Activated CD4-positive, alpha-beta T cell treated with anti-CD3 and anti-CD28 coated beads, Interleukin-2, amount 50 U/mL, for 24 hours (primary cell): ENCODE measurements around the gene MADD.

ENCODE experiments used
- DNase-seq, 2 donors: peaks; one replicate each; pipeline ENCODE4 v3.0.0-alpha.2; 2020; ENCODE audit warnings: low read depth in 1 of 2, low spot score in 1 of 2

MADD gene

GRCh38 chr11:47337229-47337924 lies 67.4 kb downstream of the MADD start:
- DNase-seq: no peak

GRCh38 chr11:47338396-47339241 lies 68.7 kb downstream of the MADD start:
- no peak for DNase-seq

- no peak for DNase-seq
Observed at GRCh38 chr11:47340010-47340409, 70.1 kb downstream of the MADD start.

GRCh38 chr11:47340980-47341775 lies 71.2 kb downstream of the MADD start:
- no peak for DNase-seq

DNA sequence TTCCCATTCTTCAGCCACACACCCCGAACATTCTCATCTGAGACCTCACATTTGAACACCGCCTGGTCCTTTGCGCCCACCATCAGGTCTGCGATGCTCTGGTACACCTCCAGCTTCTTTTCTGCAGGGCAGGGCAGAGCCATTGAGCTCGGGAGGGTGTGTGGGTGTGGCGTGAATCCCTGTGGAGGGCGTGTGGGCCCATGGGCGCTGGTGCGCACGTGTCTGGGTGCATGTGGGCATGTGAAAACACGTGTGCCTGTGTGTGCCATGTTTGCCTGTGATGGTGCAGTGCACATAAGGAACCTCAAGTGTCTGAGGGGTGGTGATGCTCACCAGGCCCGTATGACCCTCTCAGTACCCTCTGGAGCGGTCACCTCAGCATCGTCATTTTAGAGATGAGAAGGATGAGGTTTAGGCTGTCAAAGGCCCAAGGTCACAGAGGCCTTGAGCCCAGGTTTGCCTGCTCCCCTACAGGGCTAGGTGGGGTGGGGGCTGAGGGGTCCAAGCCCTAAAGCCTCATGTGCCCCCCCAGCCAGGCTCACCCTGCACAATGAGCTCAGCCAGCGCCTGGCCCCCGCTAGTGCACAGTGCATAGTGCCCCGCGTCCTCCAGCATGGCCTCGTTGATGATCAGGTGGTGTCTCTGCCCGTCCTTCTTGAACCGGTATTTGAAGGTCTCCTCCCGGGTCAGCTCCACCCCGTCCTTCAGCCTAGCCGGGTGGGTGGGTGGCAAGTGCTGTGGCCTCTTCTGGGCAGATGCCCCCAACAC lies 72.3 kb downstream of the MADD start:
- DNase-seq: no peak

DNA sequence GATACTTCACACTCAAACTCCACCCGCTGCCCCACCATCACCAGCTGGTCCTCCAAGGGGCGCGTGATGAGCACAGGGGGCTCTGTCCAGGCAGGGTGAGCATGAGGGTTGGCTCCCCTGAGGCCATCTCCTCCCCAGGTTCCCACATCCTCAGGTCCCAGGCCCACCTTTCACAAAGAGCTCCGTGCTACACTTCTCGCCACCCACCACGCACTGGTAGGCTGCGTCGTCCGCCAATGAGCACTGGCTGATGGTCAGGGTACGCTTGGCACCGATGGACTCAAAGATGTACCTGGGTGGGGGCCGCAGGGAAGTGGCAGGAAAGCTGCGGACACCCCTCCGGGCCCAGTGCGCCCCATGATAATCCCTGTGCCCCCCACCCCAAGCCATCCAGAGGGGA lies 72.9 kb downstream of the MADD start:
- DNase-seq: no peak

DNA sequence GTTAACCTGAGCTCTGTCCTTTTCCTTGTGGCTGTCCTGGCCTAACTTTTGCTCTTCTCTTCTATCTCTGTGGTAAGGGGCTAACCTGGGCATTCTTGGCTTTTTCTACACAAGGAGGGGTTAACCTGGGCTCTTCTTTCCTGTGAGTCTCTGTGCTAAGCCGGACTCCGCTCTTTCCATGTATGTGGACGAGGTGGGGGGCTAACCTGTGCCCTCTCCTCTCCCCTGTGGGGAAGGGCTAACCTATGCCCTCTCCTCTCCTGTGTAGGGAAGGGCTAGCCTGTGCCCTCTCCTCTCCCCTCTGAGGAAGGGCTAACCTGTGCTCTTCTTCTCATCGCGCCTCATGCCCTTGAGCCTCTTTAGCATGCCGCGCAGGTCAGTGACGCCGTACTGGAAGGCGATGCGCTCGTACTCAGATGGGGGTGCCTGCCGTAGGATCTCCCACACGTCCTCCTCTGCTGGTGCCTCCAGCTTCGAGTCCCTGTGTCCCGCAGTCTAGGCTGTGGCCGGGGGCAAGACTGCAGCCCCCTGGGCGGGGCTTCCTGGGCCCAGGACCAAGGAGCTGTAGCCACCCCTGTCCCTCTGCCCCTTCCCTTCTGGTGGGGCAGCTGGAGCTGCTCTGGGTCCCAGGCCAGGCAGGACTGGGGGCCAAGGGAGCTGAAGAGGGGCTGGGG lies 76.1 kb downstream of the MADD start:
- DNase-seq: no peak

- DNase-seq: no peak
Observed at GRCh38 chr11:47347137-47347536, 77.2 kb downstream of the MADD start.

DNA sequence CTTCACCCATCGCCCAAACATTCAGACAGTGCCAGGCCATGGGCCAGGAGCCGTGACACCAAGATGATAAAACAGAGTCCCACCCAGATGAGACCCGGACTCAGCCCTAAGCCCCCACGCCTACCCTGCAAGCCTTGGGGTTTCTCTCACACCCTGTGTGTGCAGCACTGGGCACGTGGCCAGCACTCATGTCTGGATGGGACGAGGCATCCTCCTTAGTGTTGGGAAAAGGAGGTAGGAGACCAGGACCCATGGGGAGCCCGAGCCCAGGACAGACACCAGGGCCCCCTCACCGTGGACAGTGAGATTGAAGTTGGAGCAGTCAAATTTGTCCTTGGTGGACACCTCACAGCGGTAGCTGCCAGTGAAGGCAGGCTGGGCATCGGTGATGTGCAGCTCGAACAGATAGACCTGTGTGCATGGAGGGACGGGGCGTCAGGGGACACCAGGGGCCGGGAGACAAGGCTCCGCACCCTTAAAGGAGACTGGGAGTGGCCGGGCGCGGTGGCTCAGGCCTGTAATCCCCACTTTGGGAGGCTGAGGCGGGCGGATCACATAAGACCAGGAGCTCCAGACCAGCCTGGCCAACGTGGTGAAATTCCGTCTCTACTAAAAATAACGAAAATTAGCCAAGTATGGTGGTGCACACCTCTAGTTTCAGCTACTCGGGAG lies 78.3 kb downstream of the MADD start:
- DNase-seq: no peak

DNA sequence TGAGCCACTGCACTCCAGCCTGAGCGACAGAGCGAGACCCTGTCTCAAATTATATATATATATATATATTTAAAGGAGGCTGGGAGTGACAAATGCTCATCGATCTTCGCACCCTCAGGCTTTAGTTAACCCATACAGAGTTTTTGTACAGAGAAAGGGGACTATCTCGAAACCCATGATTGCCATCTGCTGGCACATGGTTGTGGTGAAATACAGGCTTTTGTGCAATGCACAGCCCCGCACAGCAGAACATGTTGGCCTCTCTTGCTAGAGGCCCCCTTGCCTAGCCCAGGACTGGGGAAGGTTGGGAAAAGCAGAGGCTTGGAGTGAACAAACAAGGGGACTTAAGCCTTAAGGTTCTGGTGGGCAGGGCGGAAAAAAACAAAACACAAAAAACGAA lies 78.9 kb downstream of the MADD start:
- DNase-seq: no peak

- DNase-seq: no peak
Observed at GRCh38 chr11:47349521-47350095, 79.7 kb downstream of the MADD start.

GRCh38 chr11:47350315-47350714 lies 80.4 kb downstream of the MADD start:
- DNase-seq: no peak

DNA sequence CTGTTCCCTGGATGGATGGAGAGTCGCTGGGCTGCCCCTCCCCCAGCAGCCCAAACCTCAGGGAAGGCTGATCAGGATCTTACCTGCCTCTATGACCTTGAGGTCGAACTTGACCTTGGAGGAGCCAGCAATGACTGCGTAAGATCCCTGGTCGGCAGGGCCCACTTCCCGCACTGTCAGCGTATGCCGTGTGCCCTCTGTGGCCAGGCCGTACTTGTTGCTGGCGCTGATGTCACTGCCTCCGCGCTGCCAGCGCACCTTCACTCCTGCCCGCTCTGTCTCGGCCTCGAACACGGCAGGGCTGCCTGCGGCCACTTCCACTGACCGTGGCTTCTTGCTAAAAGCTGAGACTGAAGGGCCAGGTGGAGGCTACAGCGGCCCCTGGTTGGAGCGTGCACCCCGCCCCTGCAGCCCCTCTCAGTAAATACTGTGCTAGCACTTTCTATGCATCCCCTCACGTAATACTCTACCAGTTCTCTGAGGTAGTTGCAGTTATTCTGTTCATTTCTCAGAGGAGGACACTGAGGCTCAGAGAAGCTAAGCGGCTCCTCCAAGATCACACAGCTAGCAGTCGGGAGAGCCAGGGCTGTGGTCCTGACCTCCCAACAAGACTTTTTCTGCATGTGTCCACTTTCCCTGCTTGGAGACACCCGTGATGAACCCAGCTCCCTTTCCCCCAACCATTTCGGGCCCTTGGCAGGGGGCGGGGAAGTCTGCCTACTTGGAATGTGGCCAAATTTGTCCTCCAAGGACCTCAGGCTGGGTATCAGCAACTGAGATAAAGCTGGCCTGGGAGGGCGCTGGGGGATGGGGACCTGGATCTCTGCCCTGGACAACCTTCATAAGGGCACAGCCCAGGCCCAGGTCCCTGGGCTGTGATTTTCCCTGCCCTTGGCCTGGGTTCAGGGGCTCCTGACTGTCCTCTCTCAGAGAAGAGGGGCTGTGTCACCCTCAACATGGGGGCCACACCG lies 81.5 kb downstream of the MADD start:
- no peak for DNase-seq

DNA sequence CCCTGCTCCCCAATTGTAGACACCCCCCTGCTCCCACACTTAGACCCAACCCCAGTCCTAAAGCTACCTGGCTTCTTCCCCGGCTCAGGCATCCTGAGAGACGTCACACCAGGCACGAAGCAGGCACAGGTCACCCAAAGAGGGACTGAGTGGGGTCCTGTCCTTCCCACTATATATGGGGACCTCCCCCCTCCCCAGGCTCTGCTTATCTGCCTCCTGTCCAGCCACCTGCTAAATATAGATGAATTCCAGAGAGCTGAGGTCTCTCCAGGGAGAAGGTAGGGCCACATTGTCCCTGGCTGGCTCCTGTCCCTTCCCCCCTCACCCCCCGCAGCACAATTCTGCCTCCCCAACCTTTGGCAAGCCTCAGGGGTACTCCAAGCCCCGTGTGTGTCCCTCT lies 82.6 kb downstream of the MADD start, which contains the start of gene MYBPC3:
Gene MYBPC3, minus strand, starts transcription at position 147 of the 400 bp plus-strand sequence. Its CDS starts 55 bp downstream, at position 92.
- no peak for DNase-seq

DNA sequence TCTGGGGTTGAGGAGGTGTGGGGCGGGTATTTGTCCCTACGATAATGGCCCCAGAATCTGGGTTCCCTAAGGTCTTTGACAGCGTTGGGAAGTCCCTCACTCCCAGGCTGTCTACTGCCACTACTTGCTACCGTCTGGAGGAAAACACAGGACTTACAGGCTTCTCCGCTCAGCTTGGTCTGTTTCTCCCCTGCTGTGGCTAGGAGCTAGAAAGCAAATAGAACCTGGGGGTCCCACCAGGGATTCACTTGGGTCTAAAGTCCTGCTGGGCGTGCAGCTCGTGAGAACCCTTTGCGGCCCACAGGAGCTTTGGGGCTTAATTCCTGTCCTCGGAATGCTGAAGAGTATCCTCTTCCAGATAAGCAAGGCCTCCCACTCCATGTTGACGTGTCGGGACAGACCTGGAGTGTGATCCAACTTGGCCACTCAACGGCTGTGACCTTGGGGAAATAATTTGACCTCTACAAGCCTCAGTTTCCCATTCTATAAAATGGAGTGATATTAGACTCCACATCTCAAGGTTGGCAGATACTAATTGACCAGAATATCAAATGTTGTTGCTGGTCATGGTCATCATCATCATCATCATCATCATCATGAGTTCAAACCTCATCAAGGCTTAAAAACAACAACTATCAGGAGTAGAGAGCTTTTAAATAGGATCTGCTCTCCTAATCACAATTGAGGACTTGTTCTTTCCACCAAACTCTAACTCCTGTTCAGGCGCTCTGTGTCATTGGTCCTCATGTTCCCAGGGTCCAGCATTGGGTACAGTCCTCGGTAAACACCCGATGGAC lies 84.2 kb downstream of the MADD start:
- no peak for DNase-seq

GRCh38 chr11:47354913-47355282 lies 85.0 kb downstream of the MADD start:
- DNase-seq: no peak

DNA sequence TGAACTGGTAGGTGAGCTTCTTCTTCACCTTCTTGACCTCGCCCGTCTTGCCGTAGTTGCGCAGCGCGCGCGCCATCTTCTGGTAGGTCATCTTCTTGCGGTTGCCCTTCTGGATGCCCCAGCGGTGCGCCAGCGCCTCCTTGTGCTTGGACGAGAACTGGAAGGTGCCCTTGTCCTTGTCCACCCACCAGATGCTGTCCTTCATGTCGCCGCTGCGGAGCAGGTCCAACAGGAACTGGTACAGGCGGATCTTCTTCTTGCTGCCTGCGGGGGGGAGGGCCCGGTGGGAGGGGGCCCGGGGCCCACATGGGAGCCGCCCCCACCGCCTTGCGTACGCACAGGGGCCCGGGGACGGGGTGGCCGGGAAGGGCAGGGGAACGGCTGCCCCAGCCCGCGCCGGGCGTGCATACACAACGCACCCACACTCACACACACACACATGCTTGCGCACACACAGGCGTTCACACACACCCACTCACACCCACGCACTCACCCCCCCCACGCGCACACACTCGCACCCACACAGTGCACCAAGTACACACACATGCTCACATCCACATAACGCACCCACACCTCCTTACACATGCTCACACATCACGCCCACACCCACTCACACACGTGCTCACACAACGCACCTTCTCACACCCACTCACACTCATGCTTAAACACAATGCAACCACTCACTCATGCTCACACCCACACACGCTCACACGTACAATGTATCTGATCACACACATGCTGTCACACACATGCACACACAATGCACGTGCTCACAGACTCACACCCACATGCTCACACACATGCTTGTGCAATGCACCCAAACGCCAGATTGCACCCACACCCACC lies 85.6 kb downstream of the MADD start:
- DNase-seq: no peak
